NT2/D1 (cell line): ENCODE results near the gene CCDC197.

Source experiments
- DNase-seq: peaks from one replicate; pipeline ENCODE4 v3.0.0-alpha.2; 2011; ENCODE audit warnings: low read depth, low spot score
- H3K27me3 ChIP-seq: 2 replicates; pipeline ENCODE4 v1.6.0; 2011; ENCODE audit warnings: mild to moderate bottlenecking; ENCODE audit not compliant: insufficient read length, insufficient read depth
- H3K36me3 ChIP-seq: 2 replicates; pipeline ENCODE4 v1.6.1; 2011; ENCODE audit warnings: mild to moderate bottlenecking, low read length, mixed read lengths; ENCODE audit not compliant: insufficient read depth, insufficient read length
- H3K4me1 ChIP-seq: 2 replicates; pipeline ENCODE4 v1.5.1; 2011; ENCODE audit not compliant: insufficient read depth, insufficient read length
- H3K4me3 ChIP-seq: 2 replicates; pipeline ENCODE4 v1.5.1; 2011; ENCODE audit warnings: low read depth; ENCODE audit not compliant: insufficient read length
- H3K9ac ChIP-seq: 2 replicates; pipeline ENCODE4 v1.6.0; 2011; ENCODE audit warnings: low read depth; ENCODE audit not compliant: insufficient read length
- H3K9me3 ChIP-seq: 2 replicates; pipeline ENCODE4 v1.5.1; 2011; ENCODE audit warnings: mild to moderate bottlenecking, low read length; ENCODE audit not compliant: insufficient read depth
- SUZ12 ChIP-seq: IDR thresholded peaks from 2 replicates; pipeline ENCODE4 v1.6.1; 2011; ENCODE audit not compliant: insufficient read length, insufficient read depth; ENCODE audit errors: extremely low read depth
- YY1 ChIP-seq: IDR thresholded peaks from 2 replicates; pipeline ENCODE4 v1.6.1; 2011; ENCODE audit not compliant: insufficient read length, insufficient read depth
- ZNF274 ChIP-seq: IDR thresholded peaks from 2 replicates; pipeline ENCODE4 v1.6.1; 2011; ENCODE audit warnings: mild to moderate bottlenecking, low read depth, low read length

CCDC197 gene

DNA sequence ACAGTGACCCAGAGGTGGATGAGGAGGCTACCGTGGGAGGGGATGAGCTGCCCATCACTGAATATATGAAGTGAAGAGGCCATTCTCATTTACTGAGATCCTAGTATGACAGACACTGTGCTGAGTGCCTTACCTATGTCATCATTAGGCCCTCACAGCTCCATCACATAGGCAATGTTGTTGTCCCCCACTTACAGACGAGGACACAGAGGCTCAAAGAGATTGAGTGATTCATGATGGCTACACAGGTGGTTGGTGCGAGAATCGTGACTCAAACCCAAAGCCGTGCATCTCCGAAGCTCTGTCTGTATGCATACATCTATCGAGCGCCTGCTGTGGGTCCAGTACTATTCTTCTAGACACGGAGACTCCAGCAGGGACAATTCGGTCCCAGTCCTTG lies 5.9 kb upstream of the CCDC197 start:
- no peak for TF ChIP-seq YY1
- TF ChIP-seq ZNF274: no peak
- no peak for TF ChIP-seq SUZ12
- no peak overlapping the region for H3K4me3 ChIP-seq
- no peaks in the 10 kb centered on the region for H3K9me3 ChIP-seq
- peaks cover 12% of the 10 kb centered on the region for H3K4me1 ChIP-seq
- DNase-seq: no peak
- H3K9ac ChIP-seq: no peak overlapping the region
- peaks cover 7% of the 10 kb centered on the region for H3K27me3 ChIP-seq
- no peaks in the 10 kb centered on the region for H3K36me3 ChIP-seq

DNA sequence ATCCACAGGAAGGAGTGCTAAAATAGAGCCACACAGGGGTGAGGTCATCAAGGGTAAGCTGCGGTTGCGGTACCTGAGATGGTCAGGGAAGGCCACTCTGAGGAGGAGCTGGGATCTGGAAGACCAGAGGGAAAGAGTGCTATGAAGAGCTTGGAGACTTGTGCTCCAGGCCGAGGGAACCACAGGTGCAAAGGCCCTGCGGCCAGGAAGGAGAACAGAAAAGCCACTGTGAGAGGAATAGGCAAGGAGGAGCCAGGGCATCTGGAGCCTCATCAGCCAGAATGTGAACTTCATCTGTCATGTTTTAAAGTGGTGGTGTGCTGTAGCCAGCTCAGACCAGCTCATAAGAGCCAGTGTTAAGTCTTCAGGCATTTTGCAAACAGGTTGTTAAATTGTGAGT lies 5.5 kb upstream of the CCDC197 start:
- H3K4me3 ChIP-seq: no peak overlapping the region
- peaks cover 12% of the 10 kb centered on the region for H3K4me1 ChIP-seq
- H3K9ac ChIP-seq: no peak overlapping the region
- TF ChIP-seq ZNF274 (no peak), SUZ12 (no peak), YY1 (no peak)
- peaks cover 7% of the 10 kb centered on the region for H3K27me3 ChIP-seq
- H3K36me3 ChIP-seq: no peaks in the 10 kb centered on the region
- DNase-seq: no peak
- H3K9me3 ChIP-seq: no peaks in the 10 kb centered on the region

DNA sequence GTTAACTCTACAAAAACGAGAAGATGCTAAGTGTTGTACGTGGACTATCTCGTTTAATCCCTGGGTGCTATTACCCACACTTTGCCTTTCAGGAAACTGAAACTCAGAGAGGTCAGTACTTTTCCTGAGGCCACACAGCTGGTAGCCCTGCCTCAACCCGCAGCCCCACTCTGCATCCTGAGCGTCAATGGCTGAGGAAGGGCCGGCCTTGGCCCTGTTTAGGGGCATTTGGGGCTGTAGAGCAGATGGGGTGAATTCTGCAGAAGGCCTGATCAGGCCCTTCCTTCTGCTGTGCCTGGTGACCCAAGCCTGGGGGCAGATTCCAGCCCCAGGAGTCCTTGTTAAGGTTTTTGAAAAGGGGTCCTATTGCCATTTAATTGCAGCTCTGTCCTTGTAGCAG lies 3.7 kb upstream of the CCDC197 start:
- no peak for TF ChIP-seq YY1
- TF ChIP-seq SUZ12: no peak
- TF ChIP-seq ZNF274: no peak
- Histone ChIP-seq H3K9me3 (no peaks in the 10 kb centered on the region), H3K36me3 (no peaks in the 10 kb centered on the region), H3K4me3 (no peak overlapping the region), H3K4me1 (peaks cover 8% of the 10 kb centered on the region), H3K27me3 (peaks cover 7% of the 10 kb centered on the region), H3K9ac (no peak overlapping the region)
- no peak for DNase-seq

DNA sequence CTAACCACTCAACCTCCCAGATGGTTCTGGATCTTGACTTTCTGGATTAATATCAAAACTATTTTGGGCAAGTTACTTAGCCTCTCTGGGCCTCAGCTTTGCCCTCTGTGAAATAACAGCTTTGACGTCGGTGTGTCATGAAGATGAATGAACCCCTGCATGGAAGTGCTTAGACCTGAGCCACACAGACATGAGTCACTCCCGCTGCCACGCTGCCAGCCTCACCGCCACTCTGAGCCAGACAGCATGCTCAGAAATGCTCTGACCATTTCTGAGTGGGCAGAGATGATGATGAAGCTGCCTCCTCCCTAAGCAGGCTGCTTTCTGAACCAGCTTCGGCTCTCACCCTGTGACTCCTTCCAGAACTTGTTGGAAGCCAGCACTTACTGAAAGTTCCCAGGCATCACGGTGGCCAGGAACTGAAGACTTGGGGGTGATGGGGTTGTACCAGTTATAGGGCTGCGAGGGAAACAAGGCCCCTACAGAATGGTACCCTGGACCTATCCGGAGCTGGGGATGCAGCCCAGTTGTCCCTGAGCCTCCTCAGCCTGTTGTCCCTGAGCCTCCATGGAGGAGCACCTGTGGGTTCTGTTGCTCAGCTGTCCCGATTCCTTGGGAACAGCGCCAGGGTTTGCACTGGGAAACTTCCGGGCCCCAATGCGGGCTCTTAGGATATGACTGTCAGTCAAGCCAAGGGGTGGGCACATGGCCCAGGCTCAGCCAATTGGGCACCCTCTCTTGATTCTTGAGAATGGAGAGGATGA lies 2.0 kb upstream of the CCDC197 start:
- Histone ChIP-seq H3K9me3 (no peaks in the 10 kb centered on the region), H3K4me3 (no peak overlapping the region), H3K27me3 (peaks cover 7% of the 10 kb centered on the region), H3K4me1 (peaks cover 10% of the 10 kb centered on the region), H3K36me3 (no peaks in the 10 kb centered on the region), H3K9ac (no peak overlapping the region)
- TF ChIP-seq YY1 (no peak), SUZ12 (no peak), ZNF274 (no peak)
- no peak for DNase-seq

DNA sequence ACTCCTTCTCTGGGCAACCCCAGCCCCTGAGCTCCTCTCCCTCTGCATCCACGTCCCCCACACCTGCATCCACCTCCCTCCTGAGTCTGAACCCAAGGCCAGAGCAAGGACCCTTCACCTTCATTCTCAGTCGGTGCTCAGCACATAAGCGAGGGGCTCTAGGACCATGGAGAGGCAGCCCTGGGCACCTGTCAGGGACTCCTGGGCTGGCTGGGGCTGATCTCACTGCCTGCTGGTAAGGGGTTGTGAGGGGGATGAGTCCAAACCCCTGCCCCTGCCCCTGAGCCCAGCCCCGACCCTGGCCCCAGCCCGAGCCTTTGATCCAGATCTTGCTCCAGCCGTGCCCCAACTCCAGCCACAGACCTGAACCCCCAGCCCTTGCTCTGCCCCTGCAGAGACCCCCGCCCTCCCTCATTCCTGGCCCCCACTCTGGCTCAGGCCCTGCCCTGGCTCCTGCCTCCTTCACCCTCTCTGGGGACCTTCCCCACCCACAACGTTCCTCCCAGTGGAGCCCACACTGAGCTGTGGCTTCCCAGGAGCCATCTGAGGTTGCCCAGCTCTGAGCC lies 888 bp upstream of the CCDC197 start:
- H3K36me3 ChIP-seq: no peaks in the 10 kb centered on the region
- H3K9ac ChIP-seq: no peak overlapping the region
- H3K27me3 ChIP-seq: peaks cover 11% of the 10 kb centered on the region
- DNase-seq: no peak
- no peak overlapping the region for H3K4me3 ChIP-seq
- no peak for TF ChIP-seq SUZ12
- TF ChIP-seq YY1: no peak
- no peak for TF ChIP-seq ZNF274
- H3K4me1 ChIP-seq: peaks cover 13% of the 10 kb centered on the region
- H3K9me3 ChIP-seq: no peaks in the 10 kb centered on the region

DNA sequence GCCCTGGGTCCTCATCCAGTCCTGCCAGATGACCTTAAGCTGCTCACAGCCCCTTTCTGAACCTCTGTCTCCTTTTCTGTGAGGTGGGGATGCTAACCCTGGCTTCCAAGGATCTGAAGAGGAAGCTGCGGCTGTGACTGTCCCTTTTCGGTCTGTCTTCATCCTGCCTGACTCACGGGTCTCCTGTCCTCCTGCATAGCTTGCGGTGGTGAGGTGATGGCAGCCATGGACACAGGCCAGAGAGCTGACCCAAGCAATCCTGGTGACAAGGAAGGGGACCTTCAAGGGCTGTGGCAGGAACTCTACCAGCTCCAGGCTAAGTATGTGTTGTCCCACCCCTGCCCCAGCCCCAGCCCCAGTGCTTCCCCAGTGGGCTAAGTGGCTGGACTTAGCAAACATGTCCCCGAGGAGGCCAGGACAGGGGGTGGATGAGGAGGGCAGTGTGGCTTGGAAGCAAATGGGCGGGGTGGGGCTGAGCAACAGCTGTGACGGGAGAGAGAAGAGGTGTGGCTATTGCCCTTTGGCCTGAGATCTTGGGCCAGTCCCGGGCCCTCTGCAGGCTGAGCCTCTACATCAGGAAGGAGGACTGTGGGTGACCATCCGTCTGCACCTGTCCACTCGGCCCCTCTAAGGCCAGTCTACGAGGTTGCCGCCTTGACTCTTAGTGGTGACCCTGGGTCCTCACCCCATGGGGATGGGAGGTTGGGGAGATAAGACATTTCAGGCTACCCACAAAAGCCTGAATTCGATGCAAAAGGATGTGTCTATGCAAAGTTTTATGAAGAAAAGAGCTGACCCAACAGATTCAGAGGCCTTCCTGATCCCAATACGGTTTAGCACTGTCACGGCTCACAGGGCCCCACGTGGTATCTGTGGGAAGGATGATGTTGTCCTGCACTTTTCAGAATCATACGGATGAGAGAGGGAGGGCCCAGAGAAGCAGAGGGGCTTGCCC lies 1.1 kb downstream of the CCDC197 start:
- Histone ChIP-seq H3K36me3 (no peaks in the 10 kb centered on the region), H3K4me3 (no peak overlapping the region), H3K4me1 (peaks cover 17% of the 10 kb centered on the region), H3K9ac (no peak overlapping the region), H3K27me3 (peaks cover 9% of the 10 kb centered on the region), H3K9me3 (no peaks in the 10 kb centered on the region)
- DNase-seq: no peak
- TF ChIP-seq SUZ12 (no peak), ZNF274 (no peak), YY1 (no peak)
